Muscle of arm (tissue), 12 donors: ENCODE data around the gene ATG5. TPM values are rescaled to one million over a fixed set of nuclear protein-coding genes. Genes with fewer than 3 reads are reported as not detected.

Experiments used
- DNase-seq: peaks from one replicate; pipeline ENCODE4 v3.0.0-alpha.2; 2013
- polyA plus RNA-seq, 12 donors: library from polyadenylated mRNA; unstranded; fragments of 120-200 nt; gene quantifications; one replicate each; pipeline ENCODE4 v1.2.1, GENCODE V29; 2013; ENCODE audit not compliant: insufficient read length in 12 of 12

The ATG5 gene
- polyA plus RNA-seq, 12 donors: 20.7 to 37.2 (median 29.0) TPM; not detected in 1

DNA sequence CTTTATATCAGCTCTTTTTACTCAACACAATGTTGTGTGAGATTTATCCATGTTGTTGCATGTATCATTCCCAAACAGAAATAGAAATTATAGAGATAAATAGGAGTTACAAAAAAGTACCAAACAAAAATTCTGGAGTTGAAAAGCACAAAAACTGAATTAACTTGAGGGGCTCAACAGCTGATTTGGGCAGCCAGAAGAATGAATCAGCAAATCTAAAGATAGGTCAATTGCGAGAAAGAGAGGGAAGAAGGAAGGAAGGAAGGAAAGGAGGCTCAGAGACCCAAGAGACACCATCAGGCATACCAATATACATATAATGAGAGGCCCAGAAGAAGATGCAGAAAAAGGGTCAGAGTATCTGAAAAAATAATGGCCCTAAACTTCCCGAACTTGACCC, 98.9 kb downstream of the ATG5 start:
- DNase-seq: no peak

DNA sequence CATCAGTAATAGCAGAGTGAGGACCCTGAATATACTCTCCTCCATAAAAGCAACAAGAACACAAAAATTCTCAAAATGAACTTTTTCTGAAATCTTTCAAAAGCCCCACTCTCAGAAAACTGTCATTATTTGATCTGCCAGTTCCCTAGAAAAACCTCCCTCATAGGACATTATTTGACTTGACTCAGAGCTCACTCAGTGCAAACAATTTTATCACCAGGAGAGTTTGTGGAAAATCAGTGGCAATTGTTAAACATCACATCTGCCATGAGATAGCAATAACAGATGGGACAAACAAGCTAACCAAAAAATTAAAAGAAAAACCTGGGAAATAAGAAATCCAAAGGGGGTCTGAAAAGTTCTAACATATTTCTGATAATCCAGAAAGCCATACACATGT, 100.0 kb downstream of the ATG5 start:
- DNase-seq: no peak

DNA sequence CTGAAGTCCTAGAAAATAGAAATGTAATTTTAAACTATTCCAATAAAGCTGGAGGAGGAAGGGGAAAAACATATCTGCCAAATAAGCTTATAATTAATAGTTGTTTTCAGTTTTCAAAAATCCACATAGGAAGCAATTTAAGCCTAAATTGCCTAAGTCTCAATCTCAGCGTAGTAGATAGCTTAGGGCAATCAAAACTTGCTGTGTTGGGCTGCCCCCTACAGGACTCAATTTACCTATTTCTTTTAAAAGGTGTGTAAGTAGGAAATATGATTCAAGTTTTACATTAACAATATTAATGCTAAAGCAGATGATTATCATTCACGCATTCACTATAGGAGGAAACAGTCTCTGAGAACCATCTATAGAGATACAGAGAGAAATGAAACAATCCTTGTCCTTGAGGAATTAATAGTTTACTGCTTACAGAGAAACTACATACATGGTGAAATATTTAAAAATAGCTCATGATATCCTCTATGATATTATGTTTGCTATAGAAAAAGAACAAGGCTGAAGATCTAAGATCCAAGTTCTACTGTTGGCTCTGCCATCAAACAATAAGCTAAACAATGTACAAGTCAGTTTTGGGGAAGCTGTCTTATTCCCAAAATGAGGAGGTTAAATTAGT, 102.1 kb downstream of the ATG5 start:
- DNase-seq: peak; percentile 49

DNA sequence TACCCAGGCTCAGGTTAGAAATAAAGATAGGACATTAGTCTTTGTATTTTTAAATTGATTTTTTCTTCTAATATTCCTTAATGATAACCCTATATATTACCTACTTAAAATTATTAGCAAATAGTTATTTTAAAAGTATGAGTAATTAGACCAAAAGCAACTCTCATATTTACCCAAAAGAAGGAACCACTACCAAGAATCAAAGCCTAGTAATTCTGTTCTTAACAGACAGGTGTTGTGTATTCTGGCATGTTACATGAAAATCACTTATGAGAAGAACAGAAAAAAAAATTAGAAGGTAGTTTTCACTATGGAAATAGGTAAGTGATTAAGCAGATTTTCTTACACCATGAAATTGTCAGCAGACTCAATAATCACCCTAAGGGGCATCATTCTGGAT, 105.1 kb downstream of the ATG5 start:
- DNase-seq: no peak

GRCh38 chr6:106216527-106216926, 109.0 kb downstream of the ATG5 start:
- no peak for DNase-seq

- DNase-seq: no peak
Measured at GRCh38 chr6:106215608-106216007, 110.0 kb downstream of the ATG5 start.

DNA sequence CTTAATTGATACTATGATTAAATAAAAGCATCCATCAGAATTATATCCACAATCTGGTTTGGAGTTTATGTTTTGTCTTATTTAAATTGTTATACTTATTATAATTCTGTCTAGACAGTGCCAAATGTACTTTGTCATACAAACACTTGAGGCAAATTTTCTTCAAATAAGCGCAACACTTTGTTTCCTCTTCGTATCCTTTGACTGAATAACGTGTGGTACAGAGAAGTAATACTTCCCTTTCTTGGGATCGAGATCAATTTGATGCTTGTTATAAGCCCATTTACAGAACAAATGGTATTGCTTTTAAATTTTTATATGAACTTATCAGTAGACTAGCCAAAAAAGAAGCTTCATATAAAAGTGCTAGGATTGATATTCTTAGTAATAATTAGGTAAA, 111.0 kb downstream of the ATG5 start:
- no peak for DNase-seq

DNA sequence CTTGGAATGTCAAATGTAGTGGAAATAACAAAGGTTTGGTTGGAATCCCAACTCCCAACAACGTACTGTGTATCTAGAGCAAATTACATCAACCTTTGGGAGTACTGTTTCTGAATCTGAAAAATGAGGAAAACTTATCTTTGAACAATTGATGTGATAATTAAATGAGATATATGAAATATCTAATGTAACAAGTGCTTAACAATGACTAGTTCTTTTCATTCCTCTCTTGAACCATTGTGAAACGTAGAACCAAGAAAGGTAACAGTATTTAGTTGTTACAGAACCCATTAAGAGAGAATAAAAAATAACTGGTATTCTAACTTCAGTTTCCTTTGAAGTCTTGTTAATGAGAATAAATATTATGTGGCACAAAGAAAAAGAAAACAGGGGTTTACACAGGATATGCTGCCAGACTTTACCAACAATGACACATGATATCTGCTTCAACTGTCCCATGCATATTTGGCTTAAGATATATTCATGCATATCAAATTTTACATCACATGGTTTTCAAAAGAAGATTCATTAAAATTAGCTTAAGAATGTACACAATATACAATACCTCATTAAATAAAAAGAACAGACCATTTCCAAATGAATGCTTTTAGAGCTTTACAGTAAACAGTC, 111.8 kb downstream of the ATG5 start:
- no peak for DNase-seq

GRCh38 chr6:106212576-106212975, 113.0 kb downstream of the ATG5 start:
- no peak for DNase-seq

DNA sequence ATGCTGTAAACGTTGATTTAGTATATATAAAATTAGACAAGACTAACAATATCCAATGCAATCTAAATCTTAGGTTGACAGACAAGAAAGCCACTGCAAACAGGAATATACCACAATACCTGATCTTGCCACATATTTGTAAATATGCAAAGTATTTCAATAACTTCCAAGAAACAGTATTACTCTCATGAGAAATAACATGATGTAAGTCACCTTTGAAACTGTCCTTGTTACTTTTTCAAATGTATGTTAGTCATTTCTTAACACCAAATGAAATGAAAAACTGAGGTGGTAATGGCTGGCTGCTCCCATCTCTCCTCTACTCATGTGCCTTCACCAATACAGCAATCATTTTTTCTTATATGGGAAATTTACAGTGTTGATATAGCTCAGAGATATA, 118.7 kb downstream of the ATG5 start:
- no peak for DNase-seq

GRCh38 chr6:106204961-106205360, 120.6 kb downstream of the ATG5 start:
- DNase-seq: no peak

DNA sequence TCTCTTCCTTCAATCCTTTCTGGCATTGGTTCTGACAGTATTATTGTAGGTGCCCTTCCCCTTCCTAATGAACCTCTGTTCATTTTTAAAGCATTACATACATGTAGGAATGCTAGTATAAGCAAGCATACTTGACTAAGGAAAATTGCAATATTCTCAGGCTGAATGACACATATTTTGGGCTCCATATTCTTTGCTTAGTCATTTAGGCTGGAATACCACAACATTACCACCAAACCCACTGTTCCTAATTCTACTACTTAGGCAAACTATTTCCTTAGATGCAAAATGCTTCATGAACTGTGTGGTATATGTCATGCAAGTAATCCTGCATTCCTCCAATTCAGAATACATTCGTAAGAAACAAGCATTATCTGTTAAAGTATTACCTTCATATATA, 125.6 kb downstream of the ATG5 start:
- no peak for DNase-seq

GRCh38 chr6:106199331-106199730, 126.2 kb downstream of the ATG5 start:
- no peak for DNase-seq

GRCh38 chr6:106197441-106197840, 128.1 kb downstream of the ATG5 start:
- no peak for DNase-seq

DNA sequence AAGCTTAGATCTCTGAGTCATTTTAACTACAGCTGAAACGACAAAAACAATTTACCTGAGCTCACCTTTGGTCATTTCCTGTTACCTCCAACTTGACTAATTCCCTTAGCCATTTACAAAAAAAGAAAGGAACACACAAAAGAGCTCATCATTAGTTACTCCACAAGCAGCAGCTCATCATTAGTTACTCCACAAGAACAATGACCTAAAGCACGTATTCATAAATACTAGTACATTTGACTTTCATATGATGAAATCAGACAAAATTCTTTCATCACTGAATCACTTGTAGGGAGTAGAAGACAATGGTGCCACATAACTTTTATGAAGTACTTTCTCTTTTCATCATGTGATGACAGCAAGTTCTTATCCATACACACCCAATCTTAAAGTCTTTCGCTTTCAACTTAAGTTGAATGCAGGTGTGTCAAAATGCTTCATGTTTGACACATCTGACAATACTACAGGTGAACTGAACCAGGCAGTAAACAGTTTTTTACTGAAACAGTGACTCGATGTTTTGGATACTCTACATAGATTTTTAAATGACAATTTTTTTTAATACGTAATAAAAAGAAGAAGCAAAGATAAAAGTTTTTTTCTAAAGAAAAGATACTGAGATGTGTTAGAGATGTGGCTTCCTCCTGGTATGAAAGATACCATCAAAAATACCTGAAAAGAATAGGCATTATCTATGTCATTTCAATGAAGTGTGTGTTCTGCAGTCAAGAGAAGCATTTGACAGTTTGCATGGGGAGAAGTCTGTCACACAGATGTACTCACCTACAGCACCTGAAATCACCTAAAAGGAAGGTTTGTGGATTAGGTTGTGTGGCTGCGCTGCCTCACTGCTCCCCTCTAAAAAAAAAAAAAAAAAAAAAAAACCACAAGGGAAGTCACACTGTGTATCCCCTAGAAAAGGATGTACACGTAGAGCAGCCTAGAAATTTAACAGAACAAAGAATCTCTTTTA, 130.3 kb downstream of the ATG5 start:
- DNase-seq: no peak

DNA sequence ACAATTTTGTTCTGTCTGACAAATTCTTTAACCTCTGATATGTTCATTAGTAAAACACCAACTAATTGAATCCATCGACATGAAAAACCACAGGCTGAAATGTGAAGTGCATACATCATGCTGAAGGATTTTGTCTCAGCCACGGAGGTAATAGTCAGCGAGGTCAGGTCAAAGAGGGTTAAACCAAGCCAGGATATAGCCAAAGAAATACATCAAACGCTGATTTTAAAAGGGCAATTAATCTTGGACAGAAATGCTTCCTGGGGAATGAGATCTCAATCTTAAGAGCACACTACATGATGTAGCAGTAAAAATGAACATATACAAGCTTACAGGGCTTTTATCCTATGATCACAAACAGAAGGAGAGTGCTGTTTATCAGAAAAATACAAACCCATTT, 132.7 kb downstream of the ATG5 start:
- no peak for DNase-seq

GRCh38 chr6:106188104-106188794, 137.3 kb downstream of the ATG5 start:
- DNase-seq: no peak

DNA sequence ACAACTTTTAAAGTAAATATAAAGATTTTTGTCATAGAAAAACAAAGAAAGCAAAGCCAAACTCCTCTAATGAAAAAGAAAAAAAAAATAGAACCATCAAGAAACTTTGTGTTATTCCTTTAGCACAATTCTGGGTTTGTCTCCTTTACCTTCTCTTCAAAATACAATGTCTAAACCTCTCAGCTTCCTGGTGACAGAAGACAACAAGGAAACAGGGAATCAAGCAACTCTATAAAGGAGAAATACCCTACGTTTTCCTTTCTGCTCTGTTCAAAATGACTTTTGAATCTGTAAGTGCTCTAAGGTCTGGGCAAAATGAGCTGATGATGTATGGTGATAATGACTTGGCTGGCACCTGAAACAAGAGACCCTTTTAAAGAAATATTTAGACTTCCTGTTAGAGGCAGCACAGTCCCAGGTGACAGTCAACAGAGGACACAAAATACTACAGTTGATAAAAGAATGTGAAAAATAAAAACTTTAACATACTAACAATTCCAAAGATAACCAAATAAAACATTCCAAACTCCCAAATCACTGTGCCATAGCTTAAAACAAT, 138.1 kb downstream of the ATG5 start:
- no peak for DNase-seq

DNA sequence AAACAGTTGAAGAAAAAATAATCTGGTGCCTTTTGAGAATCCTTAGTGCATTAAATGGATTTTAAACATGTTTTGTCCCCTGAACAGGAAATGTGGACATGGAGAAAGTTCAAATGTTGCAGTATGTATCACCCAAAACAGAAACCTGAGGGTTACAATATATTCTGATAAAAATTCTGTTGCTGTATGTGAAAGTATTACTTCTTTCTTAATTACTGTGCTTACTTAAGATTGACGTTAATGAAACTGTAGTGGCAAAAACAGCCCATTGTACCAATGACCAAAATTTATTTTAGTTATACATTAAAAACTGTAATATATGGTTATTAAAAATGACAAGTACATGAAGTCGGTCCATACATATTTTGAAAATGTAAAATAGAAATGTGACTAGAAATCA, 138.8 kb downstream of the ATG5 start:
- DNase-seq: no peak

- DNase-seq: no peak
Measured at GRCh38 chr6:106186172-106186571, 139.4 kb downstream of the ATG5 start.

DNA sequence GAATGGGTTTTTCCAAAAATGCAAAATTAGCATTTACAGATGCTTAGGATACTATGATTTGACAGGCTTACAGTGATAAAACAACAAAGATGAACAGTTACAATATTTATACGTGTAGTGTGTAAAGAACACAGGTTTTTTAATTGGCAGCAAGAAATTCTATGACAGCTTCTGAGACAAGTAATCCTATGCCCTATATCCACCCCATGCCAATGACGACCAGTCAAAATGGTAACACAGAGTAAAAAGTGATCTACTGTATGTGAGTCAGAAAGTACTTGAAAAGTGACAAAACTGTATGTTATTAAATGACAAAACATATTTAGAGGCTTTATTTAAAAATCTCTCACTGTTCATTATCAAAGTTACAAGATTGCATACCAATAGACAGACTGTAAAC, 139.9 kb downstream of the ATG5 start:
- no peak for DNase-seq

- DNase-seq: no peak
Measured at GRCh38 chr6:106184629-106185028, 140.9 kb downstream of the ATG5 start.
